ENCODE data around the gene SNRNP35.
"Not testable (repeated sequence)": the region's sequence is repeated elsewhere in the genome, so short reads cannot be mapped to it uniquely, and the experiment has no call there.

Gene SNRNP35

GRCh38 chr12:123457980-123458779 lies at the start of gene SNRNP35:
Gene SNRNP35, plus strand, starts transcription at chr12:123458139. Its CDS starts 7,402 bp downstream, at chr12:123465541.
- DNase-seq = peak; percentile 82

GRCh38 chr12:123408619-123409018 lies 49.3 kb upstream of the SNRNP35 start:
- not testable (repeated sequence) for DNase-seq

GRCh38 chr12:123409284-123410040 lies 48.5 kb upstream of the SNRNP35 start:
- DNase-seq = not testable (repeated sequence)

GRCh38 chr12:123410041-123410412 lies 47.9 kb upstream of the SNRNP35 start:
- no peak for DNase-seq

- no peak for DNase-seq
Measured at GRCh38 chr12:123421314-123421713, 36.6 kb upstream of the SNRNP35 start.

GRCh38 chr12:123427036-123427769 lies 30.7 kb upstream of the SNRNP35 start:
- DNase-seq = peak; percentile 21

GRCh38 chr12:123428591-123428990 lies 29.3 kb upstream of the SNRNP35 start:
- DNase-seq = no peak

- not testable (repeated sequence) for DNase-seq
Measured at GRCh38 chr12:123429101-123429500, 28.8 kb upstream of the SNRNP35 start.

GRCh38 chr12:123431951-123432817 lies 25.8 kb upstream of the SNRNP35 start:
- peak; percentile 41 for DNase-seq

- no peak for DNase-seq
Measured at GRCh38 chr12:123433615-123434014, 24.3 kb upstream of the SNRNP35 start.

GRCh38 chr12:123435636-123436016 lies 22.3 kb upstream of the SNRNP35 start:
- no peak for DNase-seq

- peak; percentile 93 for DNase-seq
Measured at GRCh38 chr12:123436017-123436964, 21.6 kb upstream of the SNRNP35 start, which contains the start of gene RILPL2. Gene RILPL2, minus strand, starts transcription at chr12:123436684. Its CDS starts 264 bp downstream, at chr12:123436420.

- DNase-seq = no peak
Measured at GRCh38 chr12:123441523-123442164, 16.3 kb upstream of the SNRNP35 start.

- DNase-seq = no peak
Measured at GRCh38 chr12:123442774-123443173, 15.2 kb upstream of the SNRNP35 start.

- DNase-seq = no peak
Measured at GRCh38 chr12:123444092-123445026, 13.6 kb upstream of the SNRNP35 start.

GRCh38 chr12:123445388-123446332 lies 12.3 kb upstream of the SNRNP35 start:
- DNase-seq = no peak

- no peak for DNase-seq
Measured at GRCh38 chr12:123446333-123446713, 11.6 kb upstream of the SNRNP35 start.

GRCh38 chr12:123449249-123449733 lies 8.6 kb upstream of the SNRNP35 start:
- DNase-seq = no peak

All from stimulated activated naive CD4-positive, alpha-beta T cell treated with Interleukin-2 at 50 U/mL for 16 hours (primary cell).